Tibial nerve (tissue), 3 donors: ENCODE data around the gene GALM.

Experiments
- POLR2A ChIP-seq, 2 donors: fragments of 450-650 bp; IDR thresholded peaks; one replicate each; pipeline ENCODE4 v1.6.1; 2017; ENCODE audit warnings: antibody characterized with exemption in 2 of 2, mild to moderate bottlenecking in 2 of 2, moderate library complexity in 2 of 2
- TF ChIP-seq, protein P1 (sequence below), 5 experiments: fragments of 200-600 bp in 3 of 5; fragments of 450-650 bp in 2 of 5; sonication (generic) in 3 of 5; IDR thresholded peaks; one replicate each; pipeline ENCODE4 v1.5.1; 2016 to 2019; ENCODE audit warnings: antibody characterized with exemption in 5 of 5, mild to moderate bottlenecking in 3 of 5, moderate library complexity in 2 of 5

DNA sequence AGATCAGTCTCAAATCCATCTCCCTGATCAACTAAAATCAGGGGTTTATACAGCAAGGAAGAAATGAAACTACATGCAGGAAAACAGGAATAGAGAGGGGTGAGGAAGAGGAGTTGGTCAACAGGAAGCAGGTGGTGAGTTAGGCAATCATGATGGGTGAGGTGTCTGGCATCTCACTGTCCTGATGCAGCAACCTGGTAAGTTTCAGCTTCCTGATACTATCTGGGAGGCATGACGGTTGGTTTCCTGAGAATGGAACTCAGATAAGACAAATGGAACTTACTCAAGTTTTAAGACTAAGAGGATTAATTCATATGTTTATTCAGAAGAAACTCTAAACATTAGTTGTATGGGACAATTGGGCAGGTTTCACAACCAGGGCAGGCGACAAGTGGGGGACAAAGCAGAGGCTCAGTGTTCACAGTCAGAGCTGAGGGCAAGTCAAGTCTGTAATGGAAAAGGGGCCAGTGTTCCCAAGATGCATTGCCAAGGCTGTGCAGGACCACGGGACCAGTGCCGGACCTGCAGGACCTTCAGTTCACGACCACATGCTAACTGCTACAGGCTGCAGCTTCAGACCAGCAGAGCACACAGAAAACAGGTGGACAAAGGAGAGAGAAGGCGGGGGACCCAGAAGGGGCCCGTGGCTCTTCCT, 17.7 kb upstream of the GALM start:
- TF ChIP-seq, protein P1, sequence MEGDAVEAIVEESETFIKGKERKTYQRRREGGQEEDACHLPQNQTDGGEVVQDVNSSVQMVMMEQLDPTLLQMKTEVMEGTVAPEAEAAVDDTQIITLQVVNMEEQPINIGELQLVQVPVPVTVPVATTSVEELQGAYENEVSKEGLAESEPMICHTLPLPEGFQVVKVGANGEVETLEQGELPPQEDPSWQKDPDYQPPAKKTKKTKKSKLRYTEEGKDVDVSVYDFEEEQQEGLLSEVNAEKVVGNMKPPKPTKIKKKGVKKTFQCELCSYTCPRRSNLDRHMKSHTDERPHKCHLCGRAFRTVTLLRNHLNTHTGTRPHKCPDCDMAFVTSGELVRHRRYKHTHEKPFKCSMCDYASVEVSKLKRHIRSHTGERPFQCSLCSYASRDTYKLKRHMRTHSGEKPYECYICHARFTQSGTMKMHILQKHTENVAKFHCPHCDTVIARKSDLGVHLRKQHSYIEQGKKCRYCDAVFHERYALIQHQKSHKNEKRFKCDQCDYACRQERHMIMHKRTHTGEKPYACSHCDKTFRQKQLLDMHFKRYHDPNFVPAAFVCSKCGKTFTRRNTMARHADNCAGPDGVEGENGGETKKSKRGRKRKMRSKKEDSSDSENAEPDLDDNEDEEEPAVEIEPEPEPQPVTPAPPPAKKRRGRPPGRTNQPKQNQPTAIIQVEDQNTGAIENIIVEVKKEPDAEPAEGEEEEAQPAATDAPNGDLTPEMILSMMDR (IDR thresholded peaks at IDR 0.05) = no peak
- TF ChIP-seq POLR2A (IDR thresholded peaks at IDR 0.05) = no peak
